Activated CD8-positive, alpha-beta memory T cell treated with anti-CD3 and anti-CD28 coated beads, Interleukin-2, amount 50 U/mL, for 48 hours (primary cell): ENCODE measurements around the gene SLC22A4.

Experiments used
- DNase-seq: peaks from one replicate; pipeline ENCODE4 v3.0.0-alpha.2; 2020

The SLC22A4 gene

GRCh38 chr5:132300577-132301343, 6.6 kb downstream of the SLC22A4 start:
- no peak for DNase-seq

- DNase-seq, result peak; percentile 38
Measured at GRCh38 chr5:132301344-132302271, 7.4 kb downstream of the SLC22A4 start.

DNA sequence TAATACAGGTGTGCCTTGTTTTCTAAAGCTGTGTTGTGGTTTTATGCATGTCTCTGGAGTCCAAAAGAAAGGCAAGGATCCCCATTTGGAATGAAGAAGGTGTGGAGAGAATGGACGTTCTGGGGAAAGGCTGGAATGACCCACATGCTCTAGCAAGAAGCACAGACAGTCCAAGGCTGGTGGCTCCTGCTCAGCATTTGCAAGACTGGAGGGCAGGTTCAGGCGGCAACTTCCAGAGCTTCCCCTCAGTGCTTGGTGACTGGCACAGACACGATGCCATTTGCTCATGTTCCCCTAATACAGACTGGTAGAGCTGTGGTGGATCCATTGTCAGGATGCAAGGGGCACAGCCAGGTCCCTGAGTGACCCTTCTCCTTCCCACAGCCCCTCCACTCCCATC, 8.2 kb downstream of the SLC22A4 start:
- peak; percentile 23 for DNase-seq

- no peak for DNase-seq
Measured at GRCh38 chr5:132303589-132303988, 9.4 kb downstream of the SLC22A4 start.

GRCh38 chr5:132305420-132305819, 11.2 kb downstream of the SLC22A4 start:
- DNase-seq, result no peak

DNA sequence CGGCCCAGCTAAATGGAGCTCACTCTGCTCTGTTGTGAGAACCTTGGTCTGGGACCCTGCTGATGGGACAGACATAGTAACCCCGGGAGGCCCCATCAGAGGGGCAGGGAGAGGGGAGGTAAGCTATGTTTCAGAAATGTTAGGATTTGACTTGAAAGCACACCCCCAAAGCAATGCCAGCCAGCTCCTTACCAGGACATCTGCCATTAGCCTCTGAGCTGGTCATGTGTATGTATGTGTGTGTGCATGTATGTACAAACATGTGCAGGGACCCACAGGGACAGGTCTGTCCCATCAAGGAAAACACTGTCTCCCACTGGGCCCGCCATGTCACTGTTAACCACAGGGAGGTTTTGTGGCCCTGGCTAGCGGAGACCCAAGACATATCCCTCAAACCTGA, 14.5 kb downstream of the SLC22A4 start:
- DNase-seq, result no peak

DNA sequence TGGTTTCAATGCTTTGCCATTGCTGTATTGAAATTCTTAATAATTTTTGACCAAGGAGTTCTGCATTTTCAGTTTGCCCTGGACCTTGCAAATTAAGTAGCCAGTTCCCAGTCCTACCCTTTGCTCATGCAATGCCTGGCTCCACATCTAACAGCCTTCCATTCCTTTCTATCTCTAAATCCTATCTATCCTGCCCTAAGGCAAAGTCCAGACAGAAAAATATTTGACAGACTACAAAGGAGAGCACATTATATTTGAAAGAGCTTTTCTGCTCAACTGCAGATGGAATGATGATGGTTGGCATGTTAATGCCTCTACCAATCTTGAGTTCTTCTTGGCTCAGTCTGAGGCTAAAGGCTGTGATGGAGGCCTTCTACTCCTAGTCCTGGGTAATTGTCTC, 15.5 kb downstream of the SLC22A4 start:
- DNase-seq, result no peak

GRCh38 chr5:132310141-132310834, 16.1 kb downstream of the SLC22A4 start:
- DNase-seq, result no peak

- DNase-seq, result no peak
Measured at GRCh38 chr5:132313366-132313765, 19.2 kb downstream of the SLC22A4 start.

DNA sequence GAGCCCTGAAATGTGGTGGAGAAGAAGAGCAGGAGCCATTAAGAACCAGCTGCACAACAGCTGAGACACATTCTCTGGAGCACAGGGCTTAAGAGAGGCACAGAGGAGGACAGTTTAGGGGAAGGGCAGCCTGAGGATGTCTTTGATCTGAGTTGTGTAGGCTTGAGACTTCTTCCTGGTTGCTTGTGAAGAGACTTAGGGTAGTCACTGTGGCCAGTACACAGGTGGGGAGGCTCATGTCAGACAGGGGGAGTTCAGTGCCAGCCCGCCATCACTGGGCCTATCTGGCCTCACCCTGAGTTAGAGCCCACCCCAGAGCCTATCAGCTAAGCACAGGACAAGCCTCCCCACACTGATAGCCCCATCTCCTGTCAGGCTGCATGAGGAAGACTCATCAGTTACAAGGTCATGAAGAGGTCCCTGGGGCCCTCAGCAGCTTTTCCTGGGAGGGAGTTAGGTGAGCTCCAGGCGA, 19.8 kb downstream of the SLC22A4 start:
- DNase-seq, result no peak

DNA sequence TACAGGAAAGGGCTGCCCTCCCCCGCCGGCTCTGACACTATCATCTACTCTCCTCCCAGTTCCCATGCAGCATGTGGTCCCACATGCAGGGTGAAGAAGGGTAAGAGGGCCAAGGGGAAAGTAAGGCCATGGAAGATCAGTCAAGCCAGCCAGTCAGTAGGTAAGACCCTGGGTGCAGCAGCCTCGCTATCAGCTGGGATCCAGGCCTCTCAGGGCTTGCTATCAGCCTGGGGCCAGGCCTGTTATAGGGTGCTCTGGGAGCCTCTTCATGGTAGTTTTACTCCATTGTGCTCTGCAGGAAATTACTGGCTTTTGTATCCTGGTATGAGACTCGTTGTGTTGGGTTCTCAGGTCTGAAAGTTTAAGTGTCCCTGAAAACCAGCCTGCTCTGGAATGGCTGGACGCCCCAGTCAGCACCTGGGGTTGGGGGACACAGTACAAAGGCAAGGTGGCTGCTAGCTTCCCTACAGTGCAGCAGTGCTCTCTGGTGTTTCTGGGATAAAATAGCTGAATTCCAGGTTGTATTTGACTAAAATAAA, 21.4 kb downstream of the SLC22A4 start:
- no peak for DNase-seq

- DNase-seq, result no peak
Measured at GRCh38 chr5:132319975-132320374, 25.8 kb downstream of the SLC22A4 start.

DNA sequence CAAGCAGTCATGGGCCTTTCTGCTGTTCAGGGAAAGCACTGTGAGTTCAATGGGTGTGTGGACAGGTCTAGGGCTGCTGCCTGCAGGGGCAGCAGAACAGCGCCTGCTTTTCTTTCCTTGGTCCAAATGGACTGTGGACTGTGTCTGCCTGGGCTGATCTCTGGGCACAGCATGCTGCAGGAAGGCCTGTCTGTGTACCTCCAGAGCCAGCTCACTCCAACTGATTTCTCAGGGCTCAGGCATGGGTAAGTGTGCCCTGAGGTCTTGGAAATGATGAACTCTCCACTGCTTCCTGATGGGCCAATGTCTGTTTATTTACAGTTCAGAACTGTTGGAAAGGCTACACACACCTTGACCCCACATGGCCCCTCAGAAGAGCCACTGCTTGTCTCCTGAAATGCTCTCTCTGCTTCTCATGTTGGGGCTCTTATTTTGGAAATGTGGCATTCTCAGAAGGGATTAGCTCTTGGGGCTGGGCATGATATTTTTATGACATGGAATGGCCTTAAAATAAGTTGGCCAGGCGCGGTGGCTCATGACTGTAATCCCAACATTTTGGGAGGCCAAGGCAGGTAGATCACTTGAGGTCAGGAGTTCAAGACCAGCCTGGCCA, 27.0 kb downstream of the SLC22A4 start:
- DNase-seq, result no peak

DNA sequence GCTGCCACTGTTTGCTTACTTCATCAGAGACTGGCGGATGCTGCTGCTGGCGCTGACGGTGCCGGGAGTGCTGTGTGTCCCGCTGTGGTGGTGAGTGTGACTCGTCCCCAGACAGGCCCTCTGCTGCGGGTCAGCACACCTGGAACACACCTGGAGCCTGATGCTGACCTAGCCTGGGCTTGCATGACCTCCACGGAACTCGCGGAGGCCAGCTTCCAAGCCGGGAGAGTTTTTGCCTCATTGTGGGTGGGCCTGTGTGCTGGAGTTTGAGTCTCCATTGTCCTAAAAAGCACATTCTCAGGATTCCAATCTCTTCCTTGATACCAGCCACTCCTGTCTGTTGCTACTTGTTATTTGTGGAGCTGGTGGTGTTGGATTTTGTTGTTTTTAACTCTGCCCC, 28.1 kb downstream of the SLC22A4 start:
- DNase-seq, result no peak

- DNase-seq, result no peak
Measured at GRCh38 chr5:132323202-132323601, 29.0 kb downstream of the SLC22A4 start.

DNA sequence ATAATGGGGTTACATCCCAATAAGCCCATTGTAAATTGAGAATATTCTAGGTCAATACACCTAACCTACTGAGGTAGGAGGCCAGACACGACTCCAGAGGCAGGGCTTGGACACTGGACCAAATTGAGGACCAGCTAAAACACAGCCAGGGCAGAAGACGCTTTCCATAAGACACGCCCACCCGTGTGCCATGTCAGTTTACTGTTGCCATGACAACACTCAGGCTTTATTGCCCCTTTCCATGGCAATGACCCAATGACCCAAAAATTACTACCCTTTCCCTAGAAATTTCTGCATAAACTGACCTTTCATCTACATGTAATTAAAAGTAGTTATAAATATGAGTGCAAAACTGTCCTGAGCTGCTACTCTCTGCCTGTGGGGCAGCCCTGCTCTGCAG, 31.5 kb downstream of the SLC22A4 start:
- DNase-seq, result no peak

DNA sequence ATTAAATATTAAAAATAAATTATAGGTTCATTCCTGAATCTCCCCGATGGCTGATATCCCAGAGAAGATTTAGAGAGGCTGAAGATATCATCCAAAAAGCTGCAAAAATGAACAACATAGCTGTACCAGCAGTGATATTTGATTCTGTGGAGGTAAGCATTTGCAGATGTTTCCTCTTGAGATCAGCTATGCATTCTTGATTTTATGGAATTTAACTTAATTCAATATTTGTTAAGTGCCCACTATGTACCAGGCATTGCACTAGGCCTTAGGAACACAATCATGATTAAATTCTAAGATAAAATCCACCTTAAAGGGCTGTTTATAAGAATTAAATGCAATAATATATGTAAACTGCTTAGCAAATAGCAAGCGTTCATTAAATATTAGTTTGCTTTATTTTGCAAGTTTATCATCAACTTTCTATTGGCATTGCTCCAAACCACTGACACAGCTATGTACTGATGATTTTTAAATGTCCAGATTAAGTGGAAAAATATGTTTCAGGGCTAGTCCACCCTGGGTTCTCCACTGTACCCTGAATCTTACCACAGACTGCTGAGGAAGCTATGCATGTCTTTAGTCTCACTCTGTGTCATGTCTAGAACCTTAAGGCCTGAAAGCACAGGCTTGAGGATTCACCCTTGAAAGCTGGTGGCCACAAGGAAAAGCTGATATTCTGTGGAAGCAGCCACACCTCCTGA, 33.2 kb downstream of the SLC22A4 start:
- no peak for DNase-seq

DNA sequence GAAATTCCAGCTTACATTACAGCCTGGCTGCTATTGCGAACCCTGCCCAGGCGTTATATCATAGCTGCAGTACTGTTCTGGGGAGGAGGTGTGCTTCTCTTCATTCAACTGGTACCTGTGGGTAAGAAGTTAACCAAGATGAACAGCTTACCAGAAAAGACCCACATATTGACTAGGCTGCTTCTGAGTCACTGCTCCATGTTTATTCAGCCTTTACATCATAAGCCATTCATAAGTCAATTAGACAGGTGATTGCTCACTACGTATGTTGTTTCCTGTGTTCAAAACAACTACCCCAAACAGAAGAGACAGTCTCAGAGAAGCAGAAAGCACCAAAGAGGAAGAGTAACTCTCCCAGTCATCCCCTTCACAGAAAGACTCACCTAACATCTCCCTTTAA, 40.6 kb downstream of the SLC22A4 start:
- DNase-seq, result no peak

GRCh38 chr5:132335402-132335801, 41.2 kb downstream of the SLC22A4 start:
- no peak for DNase-seq

- no peak for DNase-seq
Measured at GRCh38 chr5:132339502-132339901, 45.3 kb downstream of the SLC22A4 start.

DNA sequence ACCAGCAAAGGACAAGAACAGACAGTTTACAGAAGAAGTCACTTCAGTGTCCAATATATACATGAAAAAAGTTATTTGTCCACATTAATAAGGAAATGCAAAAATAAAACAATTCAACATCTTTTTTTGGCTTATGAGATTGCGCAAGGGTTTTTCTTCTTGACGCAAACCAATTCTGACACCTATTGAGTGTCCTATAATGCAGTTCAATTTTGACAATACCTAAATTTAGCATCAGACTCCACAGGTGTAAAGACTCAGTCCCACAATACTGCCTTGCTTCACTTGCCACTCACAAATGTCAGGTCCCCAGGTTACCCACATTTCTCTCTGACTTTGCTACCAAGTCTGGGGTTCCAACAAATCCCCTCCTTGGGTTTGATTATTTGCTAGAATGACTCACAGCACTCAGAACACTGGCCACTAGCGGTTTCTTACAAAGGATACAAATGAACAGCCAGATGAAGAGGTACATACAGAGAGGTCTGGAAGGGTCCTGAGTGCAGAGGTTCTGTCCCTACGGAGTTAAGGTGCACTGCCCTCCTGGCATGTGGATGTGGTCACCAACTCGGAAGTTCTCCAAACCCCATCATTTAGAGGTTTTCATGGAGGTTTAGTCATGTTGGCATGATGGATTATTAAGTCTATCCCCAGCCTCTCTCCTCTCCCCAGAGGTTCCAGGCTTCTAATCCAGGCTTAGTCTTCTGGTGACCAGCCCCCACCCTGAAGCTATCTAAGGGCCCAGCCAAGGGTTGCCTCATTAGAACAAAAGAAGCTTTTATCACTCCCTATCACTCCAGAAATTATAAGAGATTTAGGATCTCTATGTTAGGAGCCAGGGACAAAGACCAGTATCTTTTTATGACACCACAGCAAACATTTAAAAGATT, 48.3 kb downstream of the SLC22A4 start:
- no peak for DNase-seq
